Measurements from ENCODE around the gene SYTL4. TPM values are rescaled to one million over a fixed set of nuclear protein-coding genes. Genes with fewer than 3 reads are reported as not detected.

The SYTL4 gene
- total and polyA plus RNA-seq, 2 experiments from 2014 or later: 0.28 TPM; not detected in 1

DNA sequence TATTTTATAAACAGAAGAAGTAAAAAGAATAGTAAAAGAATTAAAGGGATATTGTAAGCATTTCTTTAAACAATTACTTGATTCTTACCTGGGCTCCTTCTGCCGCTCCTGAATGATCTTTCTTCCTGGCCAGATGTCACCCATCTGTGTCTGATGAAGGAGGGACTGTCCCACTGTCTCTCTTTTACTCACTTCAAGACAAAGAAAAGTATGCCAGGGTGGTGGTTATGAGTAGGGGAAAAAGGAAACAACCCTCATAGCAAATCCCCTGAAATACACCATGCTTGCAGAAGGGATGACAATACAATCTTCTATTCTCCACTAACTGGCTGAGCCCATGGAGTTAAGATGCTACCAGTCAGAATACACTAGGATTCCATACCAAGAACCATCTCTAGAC, 31.1 kb downstream of the SYTL4 start:
- H3K4me2 ChIP-seq: no peak overlapping the region
- no peaks in the 10 kb centered on the region for H3K9me3 Mint-ChIP-seq
- no peak overlapping the region for H3K4me3 Mint-ChIP-seq
- H3K27me3 ChIP-seq (ENCODE audit: insufficient read depth): no peaks in the 10 kb centered on the region
- no peak for TF ChIP-seq EZH2 (IDR thresholded peaks at IDR 0.05; ENCODE audit: low read depth, unreplicated experiment)
- TF ChIP-seq EZH2phosphoT487 (IDR thresholded peaks at IDR 0.05; ENCODE audit: unreplicated experiment): no peak
- TF ChIP-seq CTCF (conservative IDR thresholded peaks at IDR 0.05; ENCODE audit: low read depth in 2 of 2): no peak
- TF ChIP-seq REST (IDR thresholded peaks at IDR 0.05; ENCODE audit: unreplicated experiment): no peak
- no peak for TF ChIP-seq JUNB (IDR thresholded peaks at IDR 0.05; ENCODE audit: unreplicated experiment)
- TF ChIP-seq NANOG (IDR thresholded peaks at IDR 0.05; ENCODE audit: borderline replicate concordance): no peak
- TF ChIP-seq, protein P1, sequence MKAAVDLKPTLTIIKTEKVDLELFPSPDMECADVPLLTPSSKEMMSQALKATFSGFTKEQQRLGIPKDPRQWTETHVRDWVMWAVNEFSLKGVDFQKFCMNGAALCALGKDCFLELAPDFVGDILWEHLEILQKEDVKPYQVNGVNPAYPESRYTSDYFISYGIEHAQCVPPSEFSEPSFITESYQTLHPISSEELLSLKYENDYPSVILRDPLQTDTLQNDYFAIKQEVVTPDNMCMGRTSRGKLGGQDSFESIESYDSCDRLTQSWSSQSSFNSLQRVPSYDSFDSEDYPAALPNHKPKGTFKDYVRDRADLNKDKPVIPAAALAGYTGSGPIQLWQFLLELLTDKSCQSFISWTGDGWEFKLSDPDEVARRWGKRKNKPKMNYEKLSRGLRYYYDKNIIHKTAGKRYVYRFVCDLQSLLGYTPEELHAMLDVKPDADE (IDR thresholded peaks at IDR 0.05): no peak
- TF ChIP-seq, protein P2, sequence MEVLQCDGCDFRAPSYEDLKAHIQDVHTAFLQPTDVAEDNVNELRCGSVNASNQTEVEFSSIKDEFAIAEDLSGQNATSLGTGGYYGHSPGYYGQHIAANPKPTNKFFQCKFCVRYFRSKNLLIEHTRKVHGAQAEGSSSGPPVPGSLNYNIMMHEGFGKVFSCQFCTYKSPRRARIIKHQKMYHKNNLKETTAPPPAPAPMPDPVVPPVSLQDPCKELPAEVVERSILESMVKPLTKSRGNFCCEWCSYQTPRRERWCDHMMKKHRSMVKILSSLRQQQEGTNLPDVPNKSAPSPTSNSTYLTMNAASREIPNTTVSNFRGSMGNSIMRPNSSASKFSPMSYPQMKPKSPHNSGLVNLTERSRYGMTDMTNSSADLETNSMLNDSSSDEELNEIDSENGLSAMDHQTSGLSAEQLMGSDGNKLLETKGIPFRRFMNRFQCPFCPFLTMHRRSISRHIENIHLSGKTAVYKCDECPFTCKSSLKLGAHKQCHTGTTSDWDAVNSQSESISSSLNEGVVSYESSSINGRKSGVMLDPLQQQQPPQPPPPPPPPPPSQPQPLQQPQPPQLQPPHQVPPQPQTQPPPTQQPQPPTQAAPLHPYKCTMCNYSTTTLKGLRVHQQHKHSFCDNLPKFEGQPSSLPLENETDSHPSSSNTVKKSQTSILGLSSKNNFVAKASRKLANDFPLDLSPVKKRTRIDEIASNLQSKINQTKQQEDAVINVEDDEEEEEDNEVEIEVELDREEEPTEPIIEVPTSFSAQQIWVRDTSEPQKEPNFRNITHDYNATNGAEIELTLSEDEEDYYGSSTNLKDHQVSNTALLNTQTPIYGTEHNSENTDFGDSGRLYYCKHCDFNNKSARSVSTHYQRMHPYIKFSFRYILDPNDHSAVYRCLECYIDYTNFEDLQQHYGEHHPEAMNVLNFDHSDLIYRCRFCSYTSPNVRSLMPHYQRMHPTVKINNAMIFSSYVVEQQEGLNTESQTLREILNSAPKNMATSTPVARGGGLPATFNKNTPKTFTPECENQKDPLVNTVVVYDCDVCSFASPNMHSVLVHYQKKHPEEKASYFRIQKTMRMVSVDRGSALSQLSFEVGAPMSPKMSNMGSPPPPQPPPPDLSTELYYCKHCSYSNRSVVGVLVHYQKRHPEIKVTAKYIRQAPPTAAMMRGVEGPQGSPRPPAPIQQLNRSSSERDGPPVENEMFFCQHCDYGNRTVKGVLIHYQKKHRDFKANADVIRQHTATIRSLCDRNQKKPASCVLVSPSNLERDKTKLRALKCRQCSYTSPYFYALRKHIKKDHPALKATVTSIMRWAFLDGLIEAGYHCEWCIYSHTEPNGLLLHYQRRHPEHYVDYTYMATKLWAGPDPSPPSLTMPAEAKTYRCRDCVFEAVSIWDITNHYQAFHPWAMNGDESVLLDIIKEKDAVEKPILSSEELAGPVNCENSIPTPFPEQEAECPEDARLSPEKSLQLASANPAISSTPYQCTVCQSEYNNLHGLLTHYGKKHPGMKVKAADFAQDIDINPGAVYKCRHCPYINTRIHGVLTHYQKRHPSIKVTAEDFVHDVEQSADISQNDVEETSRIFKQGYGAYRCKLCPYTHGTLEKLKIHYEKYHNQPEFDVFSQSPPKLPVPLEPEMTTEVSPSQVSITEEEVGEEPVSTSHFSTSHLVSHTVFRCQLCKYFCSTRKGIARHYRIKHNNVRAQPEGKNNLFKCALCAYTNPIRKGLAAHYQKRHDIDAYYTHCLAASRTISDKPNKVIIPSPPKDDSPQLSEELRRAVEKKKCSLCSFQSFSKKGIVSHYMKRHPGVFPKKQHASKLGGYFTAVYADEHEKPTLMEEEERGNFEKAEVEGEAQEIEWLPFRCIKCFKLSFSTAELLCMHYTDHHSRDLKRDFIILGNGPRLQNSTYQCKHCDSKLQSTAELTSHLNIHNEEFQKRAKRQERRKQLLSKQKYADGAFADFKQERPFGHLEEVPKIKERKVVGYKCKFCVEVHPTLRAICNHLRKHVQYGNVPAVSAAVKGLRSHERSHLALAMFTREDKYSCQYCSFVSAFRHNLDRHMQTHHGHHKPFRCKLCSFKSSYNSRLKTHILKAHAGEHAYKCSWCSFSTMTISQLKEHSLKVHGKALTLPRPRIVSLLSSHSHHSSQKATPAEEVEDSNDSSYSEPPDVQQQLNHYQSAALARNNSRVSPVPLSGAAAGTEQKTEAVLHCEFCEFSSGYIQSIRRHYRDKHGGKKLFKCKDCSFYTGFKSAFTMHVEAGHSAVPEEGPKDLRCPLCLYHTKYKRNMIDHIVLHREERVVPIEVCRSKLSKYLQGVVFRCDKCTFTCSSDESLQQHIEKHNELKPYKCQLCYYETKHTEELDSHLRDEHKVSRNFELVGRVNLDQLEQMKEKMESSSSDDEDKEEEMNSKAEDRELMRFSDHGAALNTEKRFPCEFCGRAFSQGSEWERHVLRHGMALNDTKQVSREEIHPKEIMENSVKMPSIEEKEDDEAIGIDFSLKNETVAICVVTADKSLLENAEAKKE (CRISPR knock-in tag; IDR thresholded peaks at IDR 0.05): no peak
- TF ChIP-seq POLR2AphosphoS5 (IDR thresholded peaks at IDR 0.05; ENCODE audit: low read depth): no peak
- no peak for TF ChIP-seq ZNF114 (CRISPR knock-in tag; IDR thresholded peaks at IDR 0.05)
- no peak for TF ChIP-seq STAT1 (IDR thresholded peaks at IDR 0.05; ENCODE audit: unreplicated experiment)
- TF ChIP-seq CREB1 (CRISPR knock-in tag; IDR thresholded peaks at IDR 0.05; ENCODE audit: low read depth): no peak
- no peak for TF ChIP-seq ZNF331 (CRISPR knock-in tag; IDR thresholded peaks at IDR 0.05; ENCODE audit: low read depth)
- no peaks in the 10 kb centered on the region for H3K36me3 ChIP-seq (ENCODE audit: insufficient read depth)
- no peaks in the 10 kb centered on the region for H3K36me3 Mint-ChIP-seq (ENCODE audit: low read depth)
- H3K4me1 Mint-ChIP-seq: no peaks in the 10 kb centered on the region
- H3K27me3 Mint-ChIP-seq (ENCODE audit: insufficient read depth, low read depth, poor library complexity): peaks cover 2% of the 10 kb centered on the region
- no peak overlapping the region for H3K27ac Mint-ChIP-seq
- H2AFZ ChIP-seq: no peak overlapping the region
- no peaks in the 10 kb centered on the region for H3K4me1 ChIP-seq (ENCODE audit: insufficient read depth)
- no peaks in the 10 kb centered on the region for H3F3A ChIP-seq (replicated peaks; ENCODE audit: low read depth)
- H3K27ac ChIP-seq (ENCODE audit: low read depth): no peak overlapping the region
- H3K9me2 ChIP-seq (ENCODE audit: insufficient read depth): no peaks in the 10 kb centered on the region
- no peaks in the 10 kb centered on the region for H3K79me2 ChIP-seq (replicated peaks; ENCODE audit: insufficient read depth)
- no peak for ATAC-seq
- H3K4me3 ChIP-seq: no peak overlapping the region
- no peaks in the 10 kb centered on the region for H4K20me1 ChIP-seq (replicated peaks; ENCODE audit: insufficient read depth)
- DNase-seq (ENCODE audit: low spot score): no peak
